Spleen (tissue), 7 donors: Measurements from ENCODE around the gene SH3D19.

ENCODE experiments used
- POLR2A ChIP-seq, 3 donors: fragments of 450-650 bp; IDR thresholded peaks; one replicate each; pipeline ENCODE4 v1.5.1; 2017; ENCODE audit warnings: antibody characterized with exemption in 3 of 3, mild to moderate bottlenecking in 1 of 3
- POLR2AphosphoS5 ChIP-seq, 3 donors: sonication (generic); formaldehyde crosslinking; IDR thresholded peaks; one replicate each; pipeline ENCODE4 v1.5.1; 2017; ENCODE audit warnings: antibody characterized with exemption in 3 of 3
- TF ChIP-seq, protein P1 (sequence below), 11 experiments: fragments of 200-600 bp in 7 of 11; fragments of 450-650 bp in 4 of 11; sonication (generic) in 4 of 11; IDR thresholded peaks in 8 of 11; conservative IDR thresholded peaks in 3 of 11; 1 replicate in 7 of 11; 2 replicates in 4 of 11; pipeline versions ENCODE4 v1.4.0 to v1.8.0; 2016 to 2021; ENCODE audit warnings: antibody characterized with exemption in 11 of 11, inconsistent platforms in 4 of 11, mild to moderate bottlenecking in 1 of 11
- donor health status: DM: no; HTN: no; CAD: no; lungs with moderate emphysema.
- donor health status: DM: no; HTN: no; CAD: no.
- donor health status: DM: no; HTN: no; CAD: no.

DNA sequence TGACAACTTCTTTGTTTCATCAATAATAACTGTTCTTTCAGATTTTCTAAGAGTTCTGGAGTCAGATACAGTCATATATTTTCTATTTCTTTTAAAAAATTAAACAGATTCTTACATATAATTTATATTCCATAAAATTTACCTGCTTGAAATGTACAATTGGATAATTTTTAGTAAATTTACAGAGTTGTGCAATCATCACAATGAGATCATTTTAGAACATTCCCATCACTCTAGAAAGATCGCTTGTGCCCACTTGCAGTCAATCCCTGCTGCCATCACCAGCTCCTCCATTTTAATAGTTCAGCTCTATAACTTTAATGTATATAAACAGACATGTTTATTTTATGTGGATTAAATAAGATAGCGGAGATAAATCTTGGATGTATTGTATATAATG, 78.0 kb downstream of the SH3D19 start:
- TF ChIP-seq, protein P1, sequence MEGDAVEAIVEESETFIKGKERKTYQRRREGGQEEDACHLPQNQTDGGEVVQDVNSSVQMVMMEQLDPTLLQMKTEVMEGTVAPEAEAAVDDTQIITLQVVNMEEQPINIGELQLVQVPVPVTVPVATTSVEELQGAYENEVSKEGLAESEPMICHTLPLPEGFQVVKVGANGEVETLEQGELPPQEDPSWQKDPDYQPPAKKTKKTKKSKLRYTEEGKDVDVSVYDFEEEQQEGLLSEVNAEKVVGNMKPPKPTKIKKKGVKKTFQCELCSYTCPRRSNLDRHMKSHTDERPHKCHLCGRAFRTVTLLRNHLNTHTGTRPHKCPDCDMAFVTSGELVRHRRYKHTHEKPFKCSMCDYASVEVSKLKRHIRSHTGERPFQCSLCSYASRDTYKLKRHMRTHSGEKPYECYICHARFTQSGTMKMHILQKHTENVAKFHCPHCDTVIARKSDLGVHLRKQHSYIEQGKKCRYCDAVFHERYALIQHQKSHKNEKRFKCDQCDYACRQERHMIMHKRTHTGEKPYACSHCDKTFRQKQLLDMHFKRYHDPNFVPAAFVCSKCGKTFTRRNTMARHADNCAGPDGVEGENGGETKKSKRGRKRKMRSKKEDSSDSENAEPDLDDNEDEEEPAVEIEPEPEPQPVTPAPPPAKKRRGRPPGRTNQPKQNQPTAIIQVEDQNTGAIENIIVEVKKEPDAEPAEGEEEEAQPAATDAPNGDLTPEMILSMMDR (IDR thresholded peaks at IDR 0.05 in 8 of 11, conservative IDR thresholded peaks at IDR 0.05 in 3 of 11) = no peak
- TF ChIP-seq POLR2A (IDR thresholded peaks at IDR 0.05) (no peak), POLR2AphosphoS5 (IDR thresholded peaks at IDR 0.05) (no peak)
